Erythroblast (primary cell): ENCODE measurements around the gene FYN.

Source experiments
- GATA1 ChIP-seq: IDR thresholded peaks from 2 replicates; pipeline ENCODE4 v1.6.1; 2011; ENCODE audit warnings: low read depth, mild to moderate bottlenecking, control low read depth, low read length, moderate library complexity
- POLR2A ChIP-seq: IDR thresholded peaks from 2 replicates; pipeline ENCODE4 v1.6.1; 2011; ENCODE audit warnings: mild to moderate bottlenecking, low read length

GRCh38 chr6:111718326-111718725 is 154.9 kb downstream of the FYN start:
- TF ChIP-seq POLR2A, result no peak
- no peak for TF ChIP-seq GATA1
